ENCODE data around the gene BRCA1.

The BRCA1 gene

GRCh38 chr17:43024407-43025289 is 100.5 kb downstream of the BRCA1 start, which contains the start of gene RND2:
RND2 (plus strand) TSS chr17:43025231; CDS start chr17:43025348, 117 bp downstream.
- H3K9me3 ChIP-seq (ENCODE audit: severe bottlenecking), result no peaks in the 10 kb centered on the region
- H3K4me1 ChIP-seq (ENCODE audit: insufficient read depth, poor library complexity, severe bottlenecking), result no peaks in the 10 kb centered on the region
- no peaks in the 10 kb centered on the region for H3K27me3 ChIP-seq (ENCODE audit: insufficient read depth, poor library complexity, severe bottlenecking)
- H3K36me3 ChIP-seq (ENCODE audit: low read depth), result no peaks in the 10 kb centered on the region; the same call in 1 of the 2 replicates
- peak within 1 kb of the TSS; percentile 26 for H3K4me3 ChIP-seq (ENCODE audit: severe bottlenecking)
- no peak within 1 kb of the TSS for H3K27ac ChIP-seq (ENCODE audit: poor library complexity, severe bottlenecking)
- ATAC-seq (ENCODE audit: low read depth), result peak; percentile 44
- DNase-seq (ENCODE audit: low spot score), result peak; percentile 84
- peak; percentile 69 for TF ChIP-seq CTCF (IDR thresholded peaks at IDR 0.05; ENCODE audit: poor library complexity, severe bottlenecking)

GRCh38 chr17:43021741-43022512 is 103.2 kb downstream of the BRCA1 start, which contains the start of gene VAT1:
VAT1 (minus strand) TSS chr17:43022385; CDS start chr17:43022322, 63 bp downstream.
- H3K9me3 ChIP-seq (ENCODE audit: severe bottlenecking), result no peaks in the 10 kb centered on the region
- DNase-seq (ENCODE audit: low spot score), result no peak

GRCh38 chr17:43020789-43021740 is 104.1 kb downstream of the BRCA1 start:
- ATAC-seq (ENCODE audit: low read depth) (peak; percentile 49), DNase-seq (ENCODE audit: low spot score) (no peak)
- Histone ChIP-seq H3K27ac (ENCODE audit: poor library complexity, severe bottlenecking) (peak overlapping the region; percentile 64), H3K4me3 (ENCODE audit: severe bottlenecking) (peak overlapping the region; percentile 84), H3K4me1 (ENCODE audit: insufficient read depth, poor library complexity, severe bottlenecking) (no peaks in the 10 kb centered on the region), H3K36me3 (ENCODE audit: low read depth) (peaks cover 24% of the 10 kb centered on the region), H3K9me3 (ENCODE audit: severe bottlenecking) (no peaks in the 10 kb centered on the region), H3K27me3 (ENCODE audit: insufficient read depth, poor library complexity, severe bottlenecking) (no peaks in the 10 kb centered on the region)
- TF ChIP-seq CTCF (IDR thresholded peaks at IDR 0.05; ENCODE audit: poor library complexity, severe bottlenecking), result no peak

More at GRCh38 chr17:43021741-43022512, 103.2 kb downstream of the BRCA1 start, which contains the start of gene VAT1:
- ATAC-seq (ENCODE audit: low read depth), result peak; percentile 78
- Histone ChIP-seq H3K36me3 (ENCODE audit: low read depth) (peaks cover 17% of the 10 kb centered on the region), H3K27me3 (ENCODE audit: insufficient read depth, poor library complexity, severe bottlenecking) (no peaks in the 10 kb centered on the region), H3K4me3 (ENCODE audit: severe bottlenecking) (peak within 1 kb of the TSS; percentile 84), H3K27ac (ENCODE audit: poor library complexity, severe bottlenecking) (peak within 1 kb of the TSS; percentile 64), H3K4me1 (ENCODE audit: insufficient read depth, poor library complexity, severe bottlenecking) (no peaks in the 10 kb centered on the region)
- TF ChIP-seq CTCF (IDR thresholded peaks at IDR 0.05; ENCODE audit: poor library complexity, severe bottlenecking), result no peak

GRCh38 chr17:43020030-43020621 is 105.0 kb downstream of the BRCA1 start:
- H3K4me3 ChIP-seq (ENCODE audit: severe bottlenecking), result no peak overlapping the region
- no peaks in the 10 kb centered on the region for H3K27me3 ChIP-seq (ENCODE audit: insufficient read depth, poor library complexity, severe bottlenecking)
- H3K4me1 ChIP-seq (ENCODE audit: insufficient read depth, poor library complexity, severe bottlenecking), result no peaks in the 10 kb centered on the region
- peak overlapping the region; percentile 64 for H3K27ac ChIP-seq (ENCODE audit: poor library complexity, severe bottlenecking)
- no peak for DNase-seq (ENCODE audit: low spot score)
- peaks cover 25% of the 10 kb centered on the region for H3K36me3 ChIP-seq (ENCODE audit: low read depth)
- no peak for ATAC-seq (ENCODE audit: low read depth)
- no peaks in the 10 kb centered on the region for H3K9me3 ChIP-seq (ENCODE audit: severe bottlenecking)
- no peak for TF ChIP-seq CTCF (IDR thresholded peaks at IDR 0.05; ENCODE audit: poor library complexity, severe bottlenecking)
